ENCODE results near the gene TMEM59.
"Not testable (repeated sequence)": the region's sequence is repeated elsewhere in the genome, so short reads cannot be mapped to it uniquely, and the experiment has no call there.

The TMEM59 gene

GRCh38 chr1:54052934-54053744, at the start of gene TMEM59, which contains the start of gene TCEANC2:
Gene TMEM59 (minus strand): TSS chr1:54053204. CDS start chr1:54053188, 16 bp downstream.
Gene TCEANC2 (plus strand): TSS chr1:54053608. CDS start chr1:54054423, 815 bp downstream.
- DNase-seq = peak; percentile 99

GRCh38 chr1:54100500-54100899, 47.5 kb upstream of the TMEM59 start:
- DNase-seq = no peak

GRCh38 chr1:54099061-54099610, 46.1 kb upstream of the TMEM59 start:
- DNase-seq = no peak

- no peak for DNase-seq
Observed at GRCh38 chr1:54096877-54097240, 43.9 kb upstream of the TMEM59 start.

GRCh38 chr1:54096227-54096876, 43.3 kb upstream of the TMEM59 start:
- no peak for DNase-seq

- peak; percentile 42 to 46 for DNase-seq
Observed at GRCh38 chr1:54095546-54096226, 42.7 kb upstream of the TMEM59 start.

- not testable (repeated sequence) for DNase-seq
Observed at GRCh38 chr1:54094730-54095105, 41.7 kb upstream of the TMEM59 start.

GRCh38 chr1:54094001-54094729, 41.2 kb upstream of the TMEM59 start:
- DNase-seq = no peak

- no peak for DNase-seq
Observed at GRCh38 chr1:54091666-54092065, 38.7 kb upstream of the TMEM59 start.

- DNase-seq = no peak
Observed at GRCh38 chr1:54088385-54088784, 35.4 kb upstream of the TMEM59 start.

- no peak for DNase-seq
Observed at GRCh38 chr1:54086754-54087153, 33.8 kb upstream of the TMEM59 start.

- no peak for DNase-seq
Observed at GRCh38 chr1:54084794-54085193, 31.8 kb upstream of the TMEM59 start.

- peak; percentile 58 to 61 for DNase-seq
Observed at GRCh38 chr1:54081306-54082270, 28.6 kb upstream of the TMEM59 start.

- no peak for DNase-seq
Observed at GRCh38 chr1:54080598-54081049, 27.6 kb upstream of the TMEM59 start.

GRCh38 chr1:54077359-54077758, 24.4 kb upstream of the TMEM59 start:
- DNase-seq = no peak

GRCh38 chr1:54070171-54070837, 17.3 kb upstream of the TMEM59 start:
- peak; percentile 70 to 75 for DNase-seq

- no peak for DNase-seq
Observed at GRCh38 chr1:54069791-54070170, 16.8 kb upstream of the TMEM59 start.

GRCh38 chr1:54064299-54064698, 11.3 kb upstream of the TMEM59 start:
- DNase-seq = no peak

- DNase-seq = peak in 1 of 2 experiments; percentile 6
Observed at GRCh38 chr1:54054438-54054749, 1.4 kb upstream of the TMEM59 start.

GRCh38 chr1:54053745-54054437, 887 bp upstream of the TMEM59 start:
- DNase-seq = no peak
